Measurements from ENCODE around the gene SLC9A5.

GRCh38 chr16:67206129-67206837, 42.5 kb upstream of the SLC9A5 start:
- no peak for TF ChIP-seq TAF1 (conservative IDR thresholded peaks at IDR 0.05)
- TF ChIP-seq CTCF (IDR thresholded peaks at IDR 0.05; ENCODE audit: low read depth, low read length, missing input control) = no peak
- TF ChIP-seq SP1 (IDR thresholded peaks at IDR 0.05) = no peak
- no peak for TF ChIP-seq REST (IDR thresholded peaks at IDR 0.05)
- TF ChIP-seq HNF4G (IDR thresholded peaks at IDR 0.05) = no peak
- no peak for TF ChIP-seq RAD21 (IDR thresholded peaks at IDR 0.05)
- no peak for TF ChIP-seq FOXA1 (IDR thresholded peaks at IDR 0.05)
- TF ChIP-seq ATF3 (IDR thresholded peaks at IDR 0.05) = no peak
- no peak for TF ChIP-seq YY1 (IDR thresholded peaks at IDR 0.05)
- no peak for TF ChIP-seq NR2F2 (IDR thresholded peaks at IDR 0.05)
- TF ChIP-seq MAX (IDR thresholded peaks at IDR 0.05) = no peak
- no peak for TF ChIP-seq FOXA2 (IDR thresholded peaks at IDR 0.05)
